H1 (cell line): ENCODE measurements around the gene SHC3. TPM values are rescaled to one million over a fixed set of nuclear protein-coding genes. Genes with fewer than 3 reads are reported as not detected.

ENCODE experiments used
- CTCF ChIA-PET: fragments of 300-600 bp; sonication (Branson Sonifier 250); formaldehyde crosslinking; loops from one replicate; lab custom pipeline; 2021; ENCODE audit not compliant: partially characterized antibody; lab: Charles Lee
- POLR2A ChIA-PET: fragments of 300-600 bp; sonication (Branson Sonifier 250); formaldehyde crosslinking; loops from one replicate; lab custom pipeline; 2021; ENCODE audit warnings: inconsistent platforms; ENCODE audit not compliant: partially characterized antibody; lab: Charles Lee
- DNase-seq, 2 experiments: peaks; one replicate each; pipeline versions ENCODE4 v3.0.0 to v3.0.0-alpha.2; 2010 to 2022; ENCODE audit warnings: low spot score in 2 of 2, low read depth in 1 of 2, mixed read lengths in 1 of 2
- FAIRE-seq: peaks from 2 replicates; lab custom pipeline; 2011; peaks lifted over from hg19 to GRCh38; lab: Jason Lieb, UNC
- H2AFZ ChIP-seq: 2 replicates; pipeline ENCODE4 v1.8.1; 2012; ENCODE audit warnings: low read length, inconsistent platforms
- H2AK5ac ChIP-seq: 2 replicates; pipeline ENCODE4 v1.6.1; 2013; ENCODE audit warnings: low read depth, low read length
- H2BK120ac ChIP-seq: replicated peaks from 2 replicates; pipeline ENCODE3; 2013; ENCODE audit warnings: low read depth, low read length, inconsistent platforms
- H2BK12ac ChIP-seq: 2 replicates; pipeline ENCODE4 v1.6.1; 2013; ENCODE audit warnings: low read depth, low read length
- H2BK15ac ChIP-seq: 2 replicates; pipeline ENCODE4 v1.6.1; 2013; ENCODE audit warnings: low read length
- H2BK20ac ChIP-seq: 2 replicates; pipeline ENCODE4 v1.6.1; 2013; ENCODE audit warnings: low read length
- H2BK5ac ChIP-seq: 2 replicates; pipeline ENCODE4 v1.6.1; 2013; ENCODE audit warnings: low read depth, low read length
- H3K14ac ChIP-seq: 2 replicates; pipeline ENCODE4 v1.6.1; 2013; ENCODE audit warnings: inconsistent platforms; ENCODE audit not compliant: insufficient read length
- H3K18ac ChIP-seq: 2 replicates; pipeline ENCODE4 v1.6.1; 2013; ENCODE audit warnings: low read length; ENCODE audit errors: extremely low read depth
- H3K23ac ChIP-seq: 2 replicates; pipeline ENCODE4 v1.6.1; 2013; ENCODE audit warnings: inconsistent platforms; ENCODE audit not compliant: insufficient read length
- H3K23me2 ChIP-seq: 2 replicates; pipeline ENCODE4 v1.6.1; 2013; ENCODE audit warnings: low read depth, low read length
- H3K27ac ChIP-seq: 2 replicates; pipeline ENCODE4 v1.6.1; 2011; ENCODE audit warnings: low read depth, low read length, inconsistent platforms
- H3K27me3 ChIP-seq, 4 experiments: replicated peaks in 1 of 4; 1 replicate in 1 of 4; 2 replicates in 3 of 4; pipeline versions ENCODE4 v1.6.1 to v1.8.1; 2011 to 2013; ENCODE audit warnings: low read length in 3 of 4, mild to moderate bottlenecking in 3 of 4, inconsistent platforms in 2 of 4, mixed read lengths in 2 of 4, moderate library complexity in 1 of 4; ENCODE audit not compliant: control insufficient read depth in 3 of 4, insufficient read depth in 3 of 4; ENCODE audit errors: extremely low read depth in 1 of 4
- H3K36me3 ChIP-seq, 4 experiments: 2 replicates each; pipeline versions ENCODE4 v1.6.1 to v1.8.1; 2011 to 2013; ENCODE audit warnings: mild to moderate bottlenecking in 4 of 4, low read length in 3 of 4, moderate library complexity in 2 of 4, control low read depth in 1 of 4, inconsistent platforms in 1 of 4; ENCODE audit not compliant: insufficient read depth in 4 of 4, control insufficient read depth in 2 of 4
- H3K4ac ChIP-seq: replicated peaks from 2 replicates; pipeline ENCODE3; 2013; ENCODE audit warnings: low read length, low read depth, mixed read lengths, inconsistent platforms; ENCODE audit not compliant: insufficient read length
- H3K4me1 ChIP-seq, 4 experiments: replicated peaks in 1 of 4; 1 replicate in 1 of 4; 2 replicates in 3 of 4; pipeline versions ENCODE4 v1.6.1 to v1.8.1; 2011 to 2013; ENCODE audit warnings: low read length in 3 of 4, inconsistent platforms in 2 of 4, mixed read lengths in 1 of 4; ENCODE audit not compliant: insufficient read depth in 4 of 4, control insufficient read depth in 3 of 4
- H3K4me2 ChIP-seq, 2 experiments: 2 replicates each; pipeline versions ENCODE4 v1.6.1 to v1.8.1; 2011 to 2013; ENCODE audit warnings: low read depth in 2 of 2, low read length in 2 of 2, control low read depth in 1 of 2, inconsistent platforms in 1 of 2, mild to moderate bottlenecking in 1 of 2; ENCODE audit not compliant: insufficient read depth in 1 of 2
- H3K4me3 ChIP-seq, 4 experiments: fragments of 200-600, 300-600 bp in 1 of 4; sonication (generic), shearing (Covaris generic), sonication (Bioruptor Twin) in 1 of 4; 2 replicates each; pipeline versions ENCODE4 v1.5.1 to v1.8.1; 2011 to 2016; ENCODE audit warnings: low read length in 4 of 4, low read depth in 3 of 4, control low read depth in 2 of 4, inconsistent platforms in 2 of 4, mild to moderate bottlenecking in 2 of 4, mixed read lengths in 1 of 4, moderate library complexity in 1 of 4; ENCODE audit not compliant: insufficient read depth in 2 of 4; ENCODE audit errors: extremely low read depth in 1 of 4
- H3K56ac ChIP-seq: replicated peaks from 2 replicates; pipeline ENCODE3; 2013; ENCODE audit warnings: low read depth, mild to moderate bottlenecking, mixed read lengths, low read length, inconsistent platforms; ENCODE audit not compliant: insufficient read length
- H3K79me1 ChIP-seq: 2 replicates; pipeline ENCODE4 v1.6.1; 2013; ENCODE audit warnings: low read depth, low read length, control low read depth
- H3K79me2 ChIP-seq, 2 experiments: 2 replicates each; pipeline versions ENCODE4 v1.6.1 to v1.8.1; 2012 to 2013; ENCODE audit warnings: low read length in 2 of 2, mild to moderate bottlenecking in 2 of 2, inconsistent platforms in 1 of 2; ENCODE audit not compliant: insufficient read depth in 2 of 2, control insufficient read depth in 1 of 2
- H3K9ac ChIP-seq, 4 experiments: replicated peaks in 1 of 4; 1 replicate in 1 of 4; 2 replicates in 3 of 4; pipeline versions ENCODE4 v1.6.1 to v1.8.1; 2011 to 2013; ENCODE audit warnings: low read depth in 3 of 4, low read length in 3 of 4, control low read depth in 2 of 4, mild to moderate bottlenecking in 2 of 4, moderate library complexity in 2 of 4, inconsistent platforms in 1 of 4; ENCODE audit errors: extremely low read depth in 1 of 4
- H3K9me3 ChIP-seq, 2 experiments: 2 replicates each; pipeline versions ENCODE4 v1.6.1 to v1.8.1; 2012 to 2013; ENCODE audit warnings: mild to moderate bottlenecking in 2 of 2, moderate library complexity in 2 of 2, control low read depth in 1 of 2, inconsistent platforms in 1 of 2, low read depth in 1 of 2, low read length in 1 of 2, mixed read lengths in 1 of 2; ENCODE audit not compliant: insufficient read depth in 2 of 2
- H4K20me1 ChIP-seq, 2 experiments: replicated peaks in 1 of 2; 2 replicates each; pipeline versions ENCODE3 to v1.8.1; 2011 to 2013; ENCODE audit warnings: inconsistent platforms in 2 of 2, low read length in 2 of 2, mild to moderate bottlenecking in 1 of 2; ENCODE audit not compliant: insufficient read depth in 2 of 2, control insufficient read depth in 1 of 2
- H4K5ac ChIP-seq: 2 replicates; pipeline ENCODE4 v1.6.1; 2013; ENCODE audit warnings: low read length, low read depth, mixed read lengths, inconsistent platforms; ENCODE audit not compliant: insufficient read length
- H4K8ac ChIP-seq: 2 replicates; pipeline ENCODE4 v1.8.0; 2013; ENCODE audit warnings: mild to moderate bottlenecking, moderate library complexity, low read length, inconsistent platforms; ENCODE audit not compliant: insufficient read depth; ENCODE audit errors: extremely low read depth
- H4K91ac ChIP-seq: replicated peaks from 2 replicates; pipeline ENCODE3; 2013; ENCODE audit warnings: low read length, mixed read lengths, inconsistent platforms; ENCODE audit not compliant: insufficient read length
- WGBS, 2 experiments: shearing (Covaris generic) in 1 of 2; methylation state at CpG; one replicate each; pipeline versions ENCODE4 v1.1.6 to v1.1.7; 2013 to 2015; ENCODE audit warnings: low lambda C conversion rate in 2 of 2, mixed read lengths in 2 of 2, inconsistent platforms in 1 of 2, low coverage in 1 of 2, missing lambda C conversion rate in 1 of 2; ENCODE audit not compliant: insufficient replicate concordance in 2 of 2, insufficient coverage in 1 of 2, insufficient read length in 1 of 2; ENCODE audit errors: extremely low coverage in 1 of 2, missing lambda C conversion rate in 1 of 2; 5-methylcytosine and 5-hydroxymethylcytosine counted together
- polyA plus RNA-seq, 7 experiments: library from polyadenylated mRNA; depleted of rRNA in 3 of 7; stranded (reverse) in 5 of 7; unstranded in 2 of 7; fragments of >200 nt in 5 of 7; fragments of 200-250 nt in 2 of 7; gene quantifications; 1 replicate in 5 of 7; 2 replicates in 1 of 7; 4 replicates in 1 of 7; pipeline versions ENCODE4 v1.2.1 to v1.2.3, GENCODE V29; 2011 to 2013; ENCODE audit warnings: missing spikeins in 2 of 7, mixed read lengths in 2 of 7
- total RNA-seq: library from RNA; stranded (reverse); fragmentation: NEBNext Ultra II Directional; extraction: Animal tissue kit (Norgen Biotek cat#: 25700); gene quantifications from 2 replicates; pipeline ENCODE4 v1.2.1, GENCODE V29; 2021
- TF ChIP-seq, protein P1 (sequence below): IDR thresholded peaks from 2 replicates; pipeline ENCODE4 v1.6.1; 2012; ENCODE audit warnings: inconsistent platforms

The SHC3 gene
- total and polyA plus RNA-seq, 2 of the 8 experiments (the other 6 are each of a cell fraction or from before 2014, with no cell fraction given), result 1.4 to 7.1 TPM

DNA sequence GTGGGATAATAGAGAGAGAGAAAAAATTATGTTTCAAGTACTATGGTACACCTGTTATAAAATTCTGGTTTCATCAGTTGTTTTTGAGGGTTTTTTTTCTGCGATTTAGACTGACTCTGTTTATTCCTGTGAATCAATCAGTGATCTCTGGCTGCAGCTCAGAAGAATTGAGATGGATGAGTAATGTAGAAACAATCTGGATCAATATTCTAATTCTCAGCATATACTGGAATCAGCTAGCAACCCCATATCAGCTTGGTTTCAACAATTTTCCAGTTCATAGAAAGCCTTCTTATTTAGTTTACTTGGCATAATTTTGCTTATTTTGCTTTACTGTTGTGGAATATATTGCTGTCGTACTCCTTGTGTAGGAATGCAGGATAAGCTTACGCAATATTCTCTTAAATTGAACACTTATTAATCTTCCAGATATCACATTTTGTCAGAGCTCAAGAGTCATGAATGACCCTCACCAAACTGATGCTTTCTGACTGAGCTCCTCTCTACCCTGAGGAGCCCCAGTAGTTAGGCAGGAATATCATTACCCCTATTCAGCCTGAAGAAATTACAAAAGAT lies 42.9 kb downstream of the SHC3 start:
- Histone ChIP-seq H3K23me2 (no peaks in the 10 kb centered on the region), H3K14ac (no peak overlapping the region), H2AK5ac (no peak overlapping the region), H3K4me2 (no peak overlapping the region), H3K27me3 (no peaks in the 10 kb centered on the region), H4K5ac (no peak overlapping the region), H3K4me3 (no peak overlapping the region), H3K9ac (no peak overlapping the region), H2BK12ac (no peak overlapping the region), H3K4ac (no peak overlapping the region), H2BK5ac (no peak overlapping the region), H2AFZ (no peak overlapping the region), H3K79me1 (no peaks in the 10 kb centered on the region), H3K4me1 (no peaks in the 10 kb centered on the region), H4K20me1 (no peaks in the 10 kb centered on the region), H2BK20ac (no peak overlapping the region), H4K91ac (no peak overlapping the region), H2BK120ac (no peak overlapping the region), H3K36me3 (no peaks in the 10 kb centered on the region), H3K23ac (no peak overlapping the region), H3K27ac (no peak overlapping the region), H3K56ac (no peak overlapping the region), H3K79me2 (no peaks in the 10 kb centered on the region), H3K9me3 (peaks cover 6 to 11% of the 10 kb centered on the region in 2 experiments), H3K18ac (no peak overlapping the region), H2BK15ac (no peak overlapping the region), H4K8ac (no peak overlapping the region)
- TF ChIP-seq, protein P1, sequence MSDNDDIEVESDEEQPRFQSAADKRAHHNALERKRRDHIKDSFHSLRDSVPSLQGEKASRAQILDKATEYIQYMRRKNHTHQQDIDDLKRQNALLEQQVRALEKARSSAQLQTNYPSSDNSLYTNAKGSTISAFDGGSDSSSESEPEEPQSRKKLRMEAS, result no peak
- ChIA-PET POLR2A (no interaction called here), CTCF (no interaction called here)
- DNase-seq (no peak), FAIRE-seq (no peak)
- 89% methylated on average over 3 of the region's 3 CpGs; no CpG with 5 or more reads in 1 of the 2 experiments for WGBS, 2 experiments
